ENCODE data around the gene CEBPB.
"Not testable (repeated sequence)": the region's sequence is repeated elsewhere in the genome, so short reads cannot be mapped to it uniquely, and the experiment has no call there.

Gene CEBPB

DNA sequence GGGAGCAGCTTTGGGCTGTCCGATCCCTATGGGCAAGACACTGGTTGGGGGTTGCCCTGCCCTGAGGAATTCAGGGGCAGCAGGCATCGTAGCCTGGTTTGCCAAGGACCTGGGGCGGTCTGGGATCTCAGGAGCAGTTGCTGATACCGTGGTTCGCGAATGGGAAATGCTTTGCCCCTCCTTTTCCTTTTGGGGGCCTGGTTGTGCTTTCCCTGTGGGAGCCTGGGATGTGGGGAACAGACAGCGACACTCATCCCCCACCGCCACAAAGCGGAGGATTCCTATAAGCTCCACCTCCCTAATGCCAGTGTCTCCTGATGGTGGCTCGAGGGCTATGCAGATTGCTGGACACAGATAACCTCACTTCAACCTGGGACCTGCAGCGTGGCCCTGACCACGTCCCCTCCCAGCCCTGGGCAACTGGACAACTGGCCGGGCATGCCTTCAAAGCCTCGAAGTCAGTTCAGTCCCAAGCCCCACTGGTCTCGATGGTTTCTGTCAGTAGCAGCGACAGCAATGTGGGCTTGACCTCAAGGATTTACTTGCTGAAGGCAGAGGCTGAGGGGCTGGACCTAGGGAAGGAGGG lies 3.3 kb downstream of the CEBPB start:
- no peak for DNase-seq

DNA sequence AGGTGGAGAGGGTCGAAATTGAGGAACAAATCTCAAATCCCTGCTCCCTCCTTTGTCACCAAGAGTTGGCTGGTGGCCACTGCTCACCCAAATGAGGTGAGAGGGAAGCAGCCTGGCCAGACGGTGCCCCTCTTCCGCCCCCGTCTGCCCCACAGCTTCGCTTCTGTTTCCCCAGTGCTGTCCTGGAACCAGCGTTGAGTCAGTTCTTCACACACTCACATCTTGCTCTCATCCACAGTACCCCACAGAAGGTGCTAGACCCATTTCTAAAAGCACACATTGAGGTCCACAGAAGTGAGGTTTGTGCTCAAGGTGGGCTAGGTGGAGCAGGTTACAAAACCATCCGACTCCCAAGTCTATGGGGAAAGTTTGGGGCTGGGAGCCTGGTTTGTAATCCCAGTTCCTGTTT lies 3.8 kb downstream of the CEBPB start:
- no peak for DNase-seq

DNA sequence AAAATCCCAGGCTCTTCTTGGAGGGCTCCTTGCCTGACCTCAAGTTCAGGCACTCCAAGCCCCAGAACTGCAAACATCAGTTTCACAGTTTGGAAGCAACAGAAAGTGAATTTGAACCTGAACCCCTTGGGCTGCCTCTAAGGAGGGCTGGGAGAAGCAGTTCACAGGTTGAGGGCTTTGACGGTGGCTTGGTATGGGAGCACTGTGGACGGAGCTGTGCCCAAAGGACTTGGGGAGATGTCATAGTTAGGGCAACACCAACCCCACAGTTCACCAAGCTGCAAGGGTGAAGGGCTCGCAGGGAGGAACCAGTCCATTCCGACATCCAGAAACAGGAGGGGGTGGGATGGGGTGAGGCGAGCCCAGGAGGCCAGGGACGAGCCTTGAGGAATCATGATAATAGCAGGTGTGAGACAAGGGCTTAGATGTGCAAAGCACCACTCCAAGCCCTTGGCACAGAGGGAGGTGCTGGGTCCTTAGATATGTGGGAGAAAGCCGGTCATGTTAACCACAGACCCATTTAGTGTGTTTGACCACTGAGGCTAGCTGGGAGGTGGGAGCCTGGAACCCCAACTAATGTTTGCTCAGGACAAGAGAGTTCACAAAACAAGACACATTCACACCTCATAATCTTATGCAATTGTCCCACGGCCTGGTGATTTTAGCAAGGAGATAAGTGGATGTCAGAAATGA lies 4.3 kb downstream of the CEBPB start:
- no peak for DNase-seq

DNA sequence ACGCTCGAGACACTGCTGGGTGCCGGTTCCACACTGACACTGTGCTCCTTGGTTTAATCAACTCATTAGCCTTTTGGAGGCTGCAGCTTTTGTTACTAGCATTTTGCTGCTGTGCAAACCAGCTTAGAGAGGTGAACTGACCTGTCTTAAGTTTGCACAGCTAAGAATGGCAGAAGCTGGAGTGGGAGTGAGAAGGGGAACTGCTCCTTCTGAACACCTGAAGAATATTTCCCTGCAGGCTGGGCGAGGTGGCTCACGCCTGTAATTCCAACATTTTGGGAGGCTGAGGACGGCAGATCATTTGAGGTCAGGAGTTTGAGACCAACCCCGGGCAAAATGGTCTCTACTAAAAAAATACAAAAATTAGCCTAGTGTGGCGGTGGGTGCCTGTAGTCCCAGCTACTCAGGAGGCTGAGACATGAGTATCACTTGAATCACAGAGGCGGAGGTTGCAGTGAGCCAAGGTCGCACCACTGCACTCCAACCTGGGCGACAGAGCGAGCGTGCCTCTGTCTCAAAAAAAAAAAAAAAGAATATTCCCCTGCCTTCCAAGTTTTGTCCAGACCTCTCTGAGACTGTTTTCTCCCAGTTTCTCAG lies 5.0 kb downstream of the CEBPB start:
- no peak for DNase-seq

DNA sequence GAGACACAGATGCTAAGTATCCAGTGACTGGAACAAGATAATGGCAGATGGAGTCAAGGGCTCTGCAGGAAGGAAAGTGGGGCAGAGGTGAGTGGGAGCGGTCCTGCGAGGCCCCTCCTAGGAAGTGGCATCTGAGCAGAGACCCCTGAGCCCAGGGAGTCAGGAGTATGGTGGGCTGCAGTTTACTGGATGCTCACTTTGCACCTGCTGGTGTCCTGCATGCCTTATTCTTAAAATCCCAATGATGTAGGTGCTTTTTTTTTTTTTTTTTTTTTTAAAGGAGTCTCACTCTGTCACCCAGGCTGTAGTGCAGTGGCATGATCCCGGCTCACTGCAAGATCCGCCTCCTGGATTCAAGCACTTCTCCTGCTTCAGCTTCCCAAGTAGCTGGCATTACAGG lies 5.6 kb downstream of the CEBPB start:
- DNase-seq = no peak

DNA sequence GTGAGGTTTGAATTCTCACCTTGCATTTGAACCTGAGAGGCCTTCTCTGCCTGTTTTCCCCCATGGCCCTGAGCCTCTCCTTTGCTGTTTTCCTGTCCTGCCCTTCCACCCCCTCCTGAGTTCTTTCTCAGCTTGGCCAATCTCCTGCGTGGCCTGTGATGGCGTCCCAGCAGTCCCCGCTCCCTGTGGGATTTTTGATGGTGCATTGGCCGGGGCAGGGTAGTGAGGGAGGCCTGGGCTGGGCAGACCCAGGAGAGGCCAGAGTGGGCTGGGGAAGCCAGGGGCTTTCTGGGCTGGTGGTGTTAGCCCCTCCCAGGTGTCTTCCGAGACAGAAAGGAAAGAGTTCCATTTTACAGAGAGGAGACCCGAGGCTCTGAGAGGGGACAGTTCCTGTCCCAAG lies 6.3 kb downstream of the CEBPB start:
- no peak for DNase-seq

DNA sequence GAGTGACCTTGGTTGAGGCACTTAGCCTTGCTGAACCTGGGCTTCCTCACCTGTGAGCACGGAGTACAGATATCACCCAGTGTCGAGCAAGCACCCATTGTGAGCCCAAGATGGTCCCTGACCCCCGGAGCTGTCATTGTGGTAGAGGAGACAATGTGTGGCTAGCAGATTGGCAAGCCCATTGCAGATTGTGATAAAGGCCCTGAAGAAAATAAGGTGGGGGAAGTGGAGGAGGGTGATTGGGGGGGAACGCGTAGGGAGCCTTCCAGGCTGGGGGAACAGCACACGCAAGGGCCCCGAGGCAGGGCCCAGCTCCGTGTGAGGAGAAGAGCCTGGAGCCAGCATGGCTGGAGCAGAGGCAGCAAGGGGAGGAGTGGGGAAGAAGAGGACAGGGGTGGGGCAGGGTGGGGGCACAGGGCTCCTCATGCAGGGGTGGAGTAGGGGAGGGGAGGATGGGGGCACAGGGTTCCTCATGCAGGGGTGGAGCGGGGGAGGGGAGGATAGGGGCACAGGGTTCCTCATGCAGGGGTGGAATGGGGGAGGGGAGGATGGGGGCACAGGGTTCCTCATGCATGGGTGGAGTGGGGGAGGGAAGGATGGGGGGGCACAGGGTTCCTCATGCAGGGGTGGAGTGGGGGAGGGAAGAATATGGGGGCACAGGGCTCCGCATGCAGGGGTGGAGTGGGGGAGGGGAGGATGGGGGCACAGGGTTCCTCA lies 7.0 kb downstream of the CEBPB start:
- DNase-seq = no peak

DNA sequence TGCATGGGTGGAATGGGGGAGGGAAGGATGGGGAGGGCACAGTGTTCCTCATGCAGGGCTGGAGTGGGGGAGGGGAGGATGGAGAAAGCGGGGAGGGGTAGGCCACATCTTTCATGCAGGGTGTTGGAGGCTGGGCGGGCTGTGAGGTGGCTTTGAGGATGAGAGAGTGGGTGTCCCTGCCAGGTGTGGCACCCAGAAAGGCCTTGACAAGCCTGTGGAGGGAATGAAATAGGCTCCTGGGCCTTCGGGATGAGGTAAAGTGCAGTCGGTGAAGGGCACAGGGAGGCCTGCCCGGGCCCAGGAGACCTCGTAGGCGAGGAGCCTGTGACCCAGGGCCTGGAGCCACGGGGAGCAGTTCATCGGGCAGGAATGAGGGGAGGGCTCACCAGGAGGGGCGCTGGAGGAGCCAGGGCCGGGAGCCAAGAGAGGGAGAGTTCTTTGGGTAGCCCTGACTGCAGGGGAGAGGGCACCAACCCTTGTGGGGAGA lies 7.6 kb downstream of the CEBPB start:
- no peak for DNase-seq

DNA sequence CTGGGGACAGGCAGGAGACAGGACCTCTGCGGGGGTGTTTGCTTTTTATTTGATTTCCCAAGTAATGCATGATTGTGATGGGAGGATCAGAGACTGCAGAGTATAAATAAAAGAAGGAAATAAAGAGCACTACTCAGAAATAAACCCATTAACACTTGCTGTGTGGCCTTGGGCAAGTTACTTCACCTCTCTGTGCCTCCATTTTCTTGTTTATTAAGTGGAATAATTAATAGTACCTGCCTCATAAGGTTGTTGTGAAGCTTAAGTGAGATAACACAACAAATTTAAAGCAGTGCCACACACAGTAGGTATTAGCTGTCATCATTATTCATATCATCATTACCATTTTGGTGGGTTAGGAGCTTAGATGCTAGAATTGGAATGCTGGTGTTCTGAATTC lies 8.1 kb downstream of the CEBPB start:
- DNase-seq = no peak

DNA sequence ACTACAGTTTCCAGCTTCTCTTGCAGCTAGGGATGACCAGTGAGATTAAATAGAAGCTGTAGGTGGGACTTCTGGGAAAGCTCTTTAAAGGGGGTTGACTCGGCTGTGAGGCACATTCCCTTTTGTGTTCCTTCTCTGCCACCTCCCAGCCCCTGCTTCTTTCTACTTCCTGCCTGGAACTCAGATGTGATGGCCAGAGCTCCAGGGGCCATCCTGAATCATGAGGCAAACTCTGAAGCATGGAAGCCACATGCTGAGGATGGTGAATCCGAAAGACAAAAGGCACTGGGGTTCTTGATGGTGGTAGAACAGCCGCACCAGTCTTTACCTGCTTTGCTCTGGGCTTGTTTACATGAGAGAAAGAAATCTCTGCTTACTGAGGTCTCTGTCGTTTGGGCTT lies 9.1 kb downstream of the CEBPB start:
- no peak for DNase-seq

DNA sequence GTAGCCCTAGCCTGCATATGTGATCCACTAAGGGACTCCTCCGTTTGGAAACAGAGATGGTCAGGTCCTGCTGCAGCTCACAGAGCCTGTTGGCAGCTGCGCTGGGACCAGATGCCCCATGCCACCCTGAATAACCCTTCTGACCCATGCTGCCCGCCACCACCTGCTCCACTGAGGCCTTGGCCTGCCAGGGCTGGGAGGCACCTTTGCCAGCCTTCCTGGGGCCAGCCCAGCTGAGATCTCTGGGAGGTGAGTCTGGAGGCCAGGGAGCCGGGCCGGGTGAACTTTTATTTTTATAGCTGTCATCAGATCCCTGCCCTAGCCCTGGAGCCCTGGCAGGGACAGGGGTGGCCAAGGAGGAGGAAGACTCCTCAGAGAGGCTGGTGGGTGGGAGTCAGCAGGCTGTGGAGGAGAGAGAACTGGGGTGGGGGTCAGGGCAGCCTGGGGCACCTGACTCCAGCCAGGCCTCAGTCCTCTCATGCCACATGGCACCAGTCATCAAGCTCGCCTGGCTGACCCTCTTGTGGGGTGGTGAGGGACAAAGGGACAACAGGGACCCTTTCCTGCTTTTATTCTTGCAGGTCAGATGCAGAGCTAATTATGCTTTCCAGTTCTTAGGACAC lies 10.0 kb downstream of the CEBPB start:
- no peak for DNase-seq

DNA sequence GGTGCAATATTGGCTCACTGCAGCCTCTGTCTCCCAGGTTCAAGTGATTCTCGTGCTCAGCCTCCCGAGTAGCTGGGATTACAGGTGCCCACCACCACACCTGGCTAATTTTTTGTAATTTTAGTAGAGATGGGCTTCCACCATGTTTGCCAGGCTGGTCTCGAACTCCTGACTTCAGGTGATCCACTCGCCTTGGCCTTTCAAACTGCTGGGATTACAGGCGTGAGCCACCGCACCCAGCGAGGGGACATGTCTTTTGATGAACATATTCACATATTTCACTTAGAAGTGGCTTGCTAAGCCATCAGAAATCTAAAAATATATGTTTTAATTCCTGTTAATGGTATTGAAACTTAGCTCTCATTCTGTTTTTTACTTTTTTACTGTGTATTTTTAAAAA lies 11.1 kb downstream of the CEBPB start:
- not testable (repeated sequence) for DNase-seq

DNA sequence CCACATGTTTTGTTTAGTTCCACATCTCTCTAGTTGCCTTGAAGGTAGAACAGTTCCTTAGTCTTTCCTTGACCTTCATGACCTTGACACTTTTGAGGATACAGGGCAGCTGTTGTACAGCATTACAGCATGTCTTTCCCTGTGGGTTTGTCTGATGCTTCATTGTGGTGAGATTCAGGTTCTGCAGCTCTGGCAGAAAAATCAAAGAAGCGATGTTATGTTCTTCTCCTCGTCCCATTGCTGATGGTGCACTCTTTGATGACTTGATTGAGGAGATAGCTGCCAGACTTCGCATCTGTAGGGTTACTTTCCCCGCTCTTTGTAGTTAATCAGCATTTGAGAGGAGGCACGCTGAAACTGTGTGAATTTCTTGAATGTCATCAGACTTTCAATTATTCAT lies 12.0 kb downstream of the CEBPB start:
- no peak for DNase-seq

DNA sequence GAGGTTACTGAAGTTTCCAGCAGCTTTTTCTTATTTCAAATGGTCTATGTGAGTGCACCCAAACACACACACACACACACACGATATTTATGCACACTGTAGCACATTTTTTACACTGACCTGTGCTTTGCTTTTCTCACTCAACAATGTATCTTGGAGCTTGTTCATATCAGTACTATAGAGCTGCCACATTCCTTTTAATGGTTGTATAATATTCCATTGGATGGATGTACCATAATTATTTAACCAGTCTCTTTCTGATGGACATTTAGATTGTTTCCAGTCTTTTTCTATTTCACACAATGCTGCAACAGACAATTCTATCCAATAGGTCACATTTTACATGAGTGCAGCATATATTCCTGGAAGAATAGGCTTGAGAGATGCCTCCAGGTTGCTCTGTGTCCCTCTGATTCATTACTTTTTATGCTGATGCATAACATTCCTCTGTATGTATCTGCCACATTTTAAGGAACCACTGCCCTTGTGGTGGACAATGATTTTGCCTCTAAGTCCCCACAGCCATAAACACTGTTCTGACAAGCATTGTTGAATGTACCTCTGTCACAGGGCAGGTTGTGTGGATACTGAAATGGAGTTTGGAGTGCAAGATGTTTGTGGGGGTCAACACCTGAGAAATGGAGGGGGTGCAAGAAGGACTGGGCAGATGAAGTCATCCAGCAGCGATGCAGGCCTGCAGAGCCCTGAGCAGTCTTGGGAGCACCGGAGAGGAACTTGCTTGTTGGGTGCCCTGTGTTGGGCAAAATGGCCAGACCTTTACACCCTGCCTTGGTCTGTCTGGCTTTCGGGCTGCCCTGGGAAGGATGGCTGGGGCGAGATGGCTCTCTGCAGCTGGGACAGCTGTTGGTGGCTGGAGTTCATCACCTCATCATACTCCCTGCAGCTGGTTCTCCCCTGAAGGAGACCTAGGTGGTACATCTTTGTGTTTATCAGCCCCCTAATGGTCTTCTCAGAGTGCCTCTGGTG lies 13.6 kb downstream of the CEBPB start:
- DNase-seq = no peak

DNA sequence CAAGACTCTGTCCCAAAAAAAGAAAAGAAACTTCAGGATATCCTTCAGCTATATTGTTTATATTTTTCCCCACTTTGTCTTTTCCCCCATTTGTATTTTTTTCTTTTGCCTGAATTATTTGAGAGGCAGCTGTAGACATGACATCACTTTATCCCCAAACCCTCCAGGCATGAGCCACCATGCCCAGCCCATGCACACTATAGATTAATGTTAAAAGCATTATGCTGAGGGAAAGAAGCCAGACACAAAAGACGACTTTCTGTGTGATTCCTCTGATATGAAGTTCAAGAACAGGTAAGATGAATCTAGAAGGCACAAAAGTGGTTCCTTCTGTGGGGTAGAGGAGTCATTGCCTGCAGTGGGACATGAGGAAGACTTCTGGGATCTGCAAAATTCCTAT lies 16.4 kb downstream of the CEBPB start:
- no peak for DNase-seq

DNA sequence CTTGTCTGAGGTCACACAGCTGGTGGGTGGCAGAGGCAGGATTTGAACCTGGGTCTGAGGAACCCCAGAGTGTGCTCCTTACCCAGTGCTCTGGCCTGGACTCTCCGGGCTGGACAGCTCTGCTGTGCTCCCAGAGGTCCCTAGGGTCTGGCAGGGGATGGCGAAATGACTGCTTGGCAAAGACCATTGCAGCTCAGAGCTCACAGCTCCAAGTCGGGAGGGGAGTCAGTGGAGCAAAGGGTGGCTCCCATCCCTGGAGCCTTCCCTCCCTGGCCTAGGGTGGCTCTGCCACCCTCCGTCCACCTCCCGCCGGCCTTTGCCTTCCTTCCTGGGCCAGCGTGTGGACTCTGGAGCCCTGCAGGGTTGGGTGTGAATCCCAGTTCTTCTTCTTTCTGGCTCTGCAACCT lies 17.5 kb downstream of the CEBPB start:
- DNase-seq = no peak

DNA sequence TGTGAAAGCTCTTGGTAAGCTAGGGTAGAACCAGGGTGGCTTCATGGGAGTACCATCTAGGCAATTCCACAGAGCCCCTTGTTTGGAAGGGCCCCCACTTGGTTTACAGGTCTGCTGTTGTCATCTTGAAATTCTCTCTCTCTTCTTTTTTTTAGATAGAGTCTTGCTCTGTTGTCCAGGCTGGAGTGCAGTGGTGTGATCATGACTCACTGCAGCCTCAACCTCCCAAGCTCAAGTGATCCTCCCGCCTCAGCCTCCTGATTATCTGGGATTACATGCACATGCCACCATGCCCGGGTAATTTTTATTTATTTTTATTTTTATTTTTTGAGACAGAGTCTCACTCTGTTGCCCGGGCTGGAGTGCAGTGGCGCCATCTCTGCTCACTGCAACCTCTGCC lies 18.2 kb downstream of the CEBPB start:
- DNase-seq = not testable (repeated sequence)

DNA sequence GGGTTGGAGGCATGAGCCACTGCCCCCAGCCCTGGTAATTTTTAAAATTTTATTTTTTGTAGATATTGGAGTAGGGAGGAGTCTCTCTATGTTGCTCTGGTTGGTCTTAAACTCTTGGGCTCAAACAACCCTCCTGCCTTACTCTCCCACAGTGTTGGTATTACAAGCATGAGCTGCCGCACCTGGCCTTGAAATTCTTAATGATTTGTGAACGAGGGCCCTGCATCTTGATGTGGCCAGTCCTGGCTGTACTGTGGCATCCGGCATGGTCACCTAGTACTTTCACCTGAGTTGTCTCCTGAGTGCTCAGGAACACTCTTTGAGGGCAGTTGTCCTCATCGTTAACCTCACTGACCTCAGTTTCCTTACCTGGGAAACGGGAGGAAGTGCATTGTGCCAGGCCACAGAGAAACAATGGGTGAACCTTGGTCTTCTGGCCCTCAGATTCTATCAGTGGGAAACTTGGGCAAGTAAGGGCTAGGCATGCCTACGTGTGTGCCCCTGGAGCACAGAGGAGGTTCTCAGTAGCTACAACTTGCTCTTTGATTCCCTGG lies 19.5 kb downstream of the CEBPB start:
- no peak for DNase-seq

DNA sequence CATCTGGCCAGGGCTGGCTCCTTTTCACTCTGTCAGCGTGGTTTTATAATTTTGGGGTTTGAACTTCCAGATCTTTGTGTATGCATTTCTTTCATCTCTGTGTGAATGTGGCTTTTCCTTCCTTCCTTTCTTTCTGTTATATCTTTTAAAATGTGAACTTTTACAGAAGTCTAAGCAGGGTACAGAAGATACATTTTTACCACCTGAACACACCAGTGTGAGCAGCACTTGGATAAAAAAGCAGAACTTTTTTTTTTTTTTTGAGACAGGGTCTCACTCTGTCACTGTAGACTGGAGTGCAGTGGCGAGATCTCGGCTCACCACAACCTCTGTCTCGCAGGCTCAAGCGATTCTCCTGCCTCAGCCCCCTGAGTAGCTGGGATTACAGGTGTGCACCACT lies 20.5 kb downstream of the CEBPB start:
- DNase-seq = no peak

DNA sequence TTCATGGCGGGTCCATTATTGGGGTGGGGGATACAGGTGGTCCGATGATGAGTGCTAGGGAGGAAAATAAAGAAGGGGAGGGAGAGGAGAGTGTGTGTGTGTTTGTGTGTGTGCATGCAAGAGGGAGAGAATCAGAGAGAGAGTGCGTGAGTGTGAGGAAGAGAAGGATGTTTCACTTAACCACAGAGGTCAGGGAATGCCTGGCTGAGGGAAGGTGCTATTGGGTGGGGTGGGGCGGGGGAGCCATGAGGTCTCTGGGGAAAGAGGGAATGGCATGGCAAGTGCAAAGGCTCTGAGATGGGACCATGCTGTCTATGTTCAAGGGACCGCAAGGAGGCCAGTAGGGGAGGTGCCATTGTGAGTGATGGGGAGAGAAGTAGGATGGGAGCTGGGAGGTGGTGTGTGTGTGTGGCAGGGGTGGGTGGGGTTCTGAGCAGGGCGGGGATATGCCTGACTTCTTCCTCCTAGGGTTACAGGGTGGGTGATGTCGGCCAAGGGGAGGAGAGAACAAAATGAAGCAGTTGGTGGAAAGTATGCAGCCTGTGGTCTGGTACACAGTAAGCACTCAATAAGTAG lies 23.0 kb downstream of the CEBPB start:
- no peak for DNase-seq

DNA sequence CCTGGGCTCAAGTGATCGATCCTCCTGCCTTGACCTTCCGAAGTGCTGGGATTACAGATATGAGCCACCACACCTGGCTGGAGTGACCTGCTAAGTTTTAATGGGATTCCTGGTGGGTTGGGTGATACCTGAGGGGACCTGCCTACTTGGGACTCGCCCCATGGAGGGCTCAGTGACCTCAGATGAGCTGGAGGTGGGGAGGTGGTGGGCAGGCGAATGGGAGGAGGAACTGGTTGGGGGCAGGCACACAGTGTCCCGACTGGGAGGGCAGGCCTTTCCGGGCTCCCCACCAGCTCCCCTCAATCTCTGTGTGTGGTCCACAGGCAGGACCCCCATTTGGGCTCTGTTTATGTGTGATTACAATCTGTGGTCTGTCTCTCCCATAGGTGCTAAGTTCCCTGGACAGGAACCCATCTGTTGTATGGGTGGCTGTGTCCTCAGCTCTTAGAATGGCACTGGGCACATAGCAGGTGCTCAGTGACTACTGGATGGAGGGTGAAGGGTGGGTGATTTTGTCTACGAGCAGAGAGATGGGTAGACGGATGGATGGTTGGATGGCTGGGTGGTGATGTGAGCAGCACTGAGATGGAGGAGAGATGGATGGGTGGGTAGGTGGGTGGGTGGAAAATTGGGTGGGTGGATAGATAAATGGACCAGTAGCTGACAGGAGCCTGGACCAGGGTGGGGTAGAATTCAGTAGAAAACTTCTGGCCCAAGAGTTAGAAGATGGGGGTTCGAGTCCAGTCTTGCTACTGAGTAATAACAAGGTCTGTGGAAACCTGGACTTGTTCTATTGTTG lies 23.8 kb downstream of the CEBPB start:
- no peak for DNase-seq

All from activated CD4-positive, alpha-beta T cell treated with anti-CD3 and anti-CD28 coated beads, Interleukin-2, amount 50 U/mL, for 48 hours (primary cell).